Esophagus squamous epithelium (tissue), 5 donors: ENCODE measurements around the gene EXOSC5. TPM values are rescaled to one million over a fixed set of nuclear protein-coding genes. Genes with fewer than 3 reads are reported as not detected.
A peak's percentile ranks its signal among the peaks of the same experiment; 100 is the strongest.
"Not testable (repeated sequence)": the region's sequence is repeated elsewhere in the genome, so short reads cannot be mapped to it uniquely, and the experiment has no call there.

Source experiments
- DNase-seq: peaks from one replicate; lab custom pipeline; 2025; lab: John Stamatoyannopoulos, UW
- H3K27ac ChIP-seq, 4 donors: fragments of 200-600 bp; sonication (generic); one replicate each; pipeline ENCODE4 v1.5.1; 2016 to 2019; ENCODE audit warnings: mild to moderate bottlenecking in 1 of 4
- H3K27me3 ChIP-seq, 4 donors: fragments of 200-600 bp; sonication (generic); 1 replicate in 3 of 4; 2 replicates in 1 of 4; pipeline versions ENCODE4 v1.5.1 to v1.6.0; 2017 to 2021; ENCODE audit warnings: antibody characterized with exemption in 1 of 4
- H3K36me3 ChIP-seq, 3 donors: fragments of 200-600 bp; sonication (generic); one replicate each; pipeline ENCODE4 v1.5.1; 2016 to 2019
- H3K4me1 ChIP-seq, 3 donors: fragments of 200-600 bp; sonication (generic); one replicate each; pipeline ENCODE4 v1.5.1; 2017 to 2019
- H3K4me3 ChIP-seq, 4 donors: fragments of 200-600 bp; sonication (generic); 1 replicate in 3 of 4; 2 replicates in 1 of 4; pipeline ENCODE4 v1.5.1; 2016 to 2019; ENCODE audit warnings: mild to moderate bottlenecking in 2 of 4, moderate library complexity in 1 of 4
- H3K9me3 ChIP-seq, 3 donors: fragments of 200-600 bp; sonication (generic); one replicate each; pipeline ENCODE4 v1.5.1; 2016 to 2019
- CTCF ChIP-seq, 6 experiments: fragments of 450-650 bp in 4 of 6; fragments of 200-600 bp in 2 of 6; sonication (generic) in 2 of 6; IDR thresholded peaks; one replicate each; pipeline ENCODE4 v1.5.1; 2016 to 2019; ENCODE audit warnings: antibody characterized with exemption in 6 of 6, mild to moderate bottlenecking in 4 of 6, moderate library complexity in 4 of 6
- POLR2A ChIP-seq, 4 donors: fragments of 450-650 bp; IDR thresholded peaks; one replicate each; pipeline ENCODE4 v1.6.1; 2017; ENCODE audit warnings: antibody characterized with exemption in 4 of 4, mild to moderate bottlenecking in 4 of 4, moderate library complexity in 3 of 4
- WGBS, 2 donors: methylation state at CpG; one replicate each; pipeline ENCODE4 v1.1.5; 2018; 5-methylcytosine and 5-hydroxymethylcytosine counted together
- intact Hi-C: fragments of 100-400 bp; cut with DNase I; formaldehyde crosslinking; loops from one replicate; pipeline ENCODE4 v1.15.0; 2022
- total RNA-seq, 4 donors: library from RNA; depleted of rRNA; stranded (reverse); fragments of >200 nt; gene quantifications; one replicate each; pipeline ENCODE4 v1.1.0, GENCODE V29; 2016
- donor health status: DM: yes; HTN: yes; CAD: no.

EXOSC5 gene
- total RNA-seq, 4 donors from 2014 or later: 22.4 to 37.0 (median 28.6) TPM

- no peak overlapping the region for H3K27ac ChIP-seq
- no peak overlapping the region for H3K4me3 ChIP-seq
- H3K27me3 ChIP-seq: no peaks in the 10 kb centered on the region
- TF ChIP-seq POLR2A (IDR thresholded peaks at IDR 0.05) (no peak), CTCF (IDR thresholded peaks at IDR 0.05) (no peak)
- WGBS, 2 donors: 90 to 94% methylated on average over 9 to 12 of the region's 19 CpGs
- H3K36me3 ChIP-seq: peaks cover 7 to 68% (median 17%) of the 10 kb centered on the region in 3 donors
- intact Hi-C loops: no loop called here
- H3K9me3 ChIP-seq: no peaks in the 10 kb centered on the region
- peaks cover 5 to 24% (median 7%) of the 10 kb centered on the region in 3 donors for H3K4me1 ChIP-seq
- DNase-seq: no peak
These were observed 38.9 kb upstream of the EXOSC5 start for GRCh38 chr19:41435936-41436673.

GRCh38 chr19:41435376-41435775 is 38.2 kb upstream of the EXOSC5 start:
- H3K4me3 ChIP-seq, H3K9me3 ChIP-seq, DNase-seq, intact Hi-C loops, H3K27me3 ChIP-seq, H3K27ac ChIP-seq: not testable (repeated sequence)
- Histone ChIP-seq H3K4me1 (peaks cover 5 to 22% (median 7%) of the 10 kb centered on the region in 3 donors), H3K36me3 (peaks cover 7 to 75% (median 17%) of the 10 kb centered on the region in 3 donors)
- WGBS, 2 donors: 92 to 100% methylated on average over 2 to 4 of the region's 11 CpGs

- WGBS, 2 donors: 67 to 70% methylated on average over 5 of the region's 5 CpGs
- Histone ChIP-seq H3K36me3 (peaks cover 7 to 81% (median 17%) of the 10 kb centered on the region in 3 donors), H3K4me1 (peaks cover 0 to 16% (median 3%) of the 10 kb centered on the region in 3 donors), H3K27me3 (no peaks in the 10 kb centered on the region), H3K9me3 (no peaks in the 10 kb centered on the region), H3K4me3 (no peak overlapping the region), H3K27ac (no peak overlapping the region)
- no peak for DNase-seq
- TF ChIP-seq POLR2A (IDR thresholded peaks at IDR 0.05) (no peak), CTCF (IDR thresholded peaks at IDR 0.05) (no peak)
- intact Hi-C loops: no loop called here
These were observed 37.3 kb upstream of the EXOSC5 start for GRCh38 chr19:41434450-41434849.

- TF ChIP-seq CTCF (IDR thresholded peaks at IDR 0.05) (no peak), POLR2A (IDR thresholded peaks at IDR 0.05) (no peak)
- WGBS, 2 donors: 89% methylated on average over 17 of the region's 18 CpGs; no CpG with 5 or more reads in 1 of the 2 donors
- Histone ChIP-seq H3K4me1 (peaks cover 8 to 15% (median 9%) of the 10 kb centered on the region in 3 donors), H3K4me3 (no peak overlapping the region), H3K36me3 (peaks cover 7 to 81% (median 17%) of the 10 kb centered on the region in 3 donors), H3K27ac (no peak overlapping the region), H3K27me3 (no peaks in the 10 kb centered on the region), H3K9me3 (no peaks in the 10 kb centered on the region)
- intact Hi-C loops: no loop called here
- DNase-seq: no peak
These were observed 36.0 kb upstream of the EXOSC5 start for GRCh38 chr19:41433171-41433570.

- TF ChIP-seq POLR2A (IDR thresholded peaks at IDR 0.05) (no peak), CTCF (IDR thresholded peaks at IDR 0.05) (peak in 4 of 6 experiments; percentile 13 to 46 (median 16))
- H3K36me3 ChIP-seq: peaks cover 7 to 67% (median 17%) of the 10 kb centered on the region in 3 donors
- H3K9me3 ChIP-seq: no peaks in the 10 kb centered on the region
- no peak overlapping the region for H3K27ac ChIP-seq
- peaks cover 12 to 26% (median 17%) of the 10 kb centered on the region in 3 donors for H3K4me1 ChIP-seq
- H3K4me3 ChIP-seq: no peak overlapping the region
- WGBS, 2 donors: 74% methylated on average over 20 to 21 of the region's 23 CpGs
- intact Hi-C loops: no loop called here
- no peaks in the 10 kb centered on the region for H3K27me3 ChIP-seq
- DNase-seq: no peak
These were observed 34.5 kb upstream of the EXOSC5 start for GRCh38 chr19:41431426-41432386.
